Measurements from ENCODE around the gene KIRREL3. TPM values are rescaled to one million over a fixed set of nuclear protein-coding genes. Genes with fewer than 3 reads are reported as not detected.

The KIRREL3 gene
- total and polyA plus RNA-seq, 2 of the 8 experiments (the other 6 are each of a cell fraction or from before 2014, with no cell fraction given), result 0.29 to 0.32 TPM

DNA sequence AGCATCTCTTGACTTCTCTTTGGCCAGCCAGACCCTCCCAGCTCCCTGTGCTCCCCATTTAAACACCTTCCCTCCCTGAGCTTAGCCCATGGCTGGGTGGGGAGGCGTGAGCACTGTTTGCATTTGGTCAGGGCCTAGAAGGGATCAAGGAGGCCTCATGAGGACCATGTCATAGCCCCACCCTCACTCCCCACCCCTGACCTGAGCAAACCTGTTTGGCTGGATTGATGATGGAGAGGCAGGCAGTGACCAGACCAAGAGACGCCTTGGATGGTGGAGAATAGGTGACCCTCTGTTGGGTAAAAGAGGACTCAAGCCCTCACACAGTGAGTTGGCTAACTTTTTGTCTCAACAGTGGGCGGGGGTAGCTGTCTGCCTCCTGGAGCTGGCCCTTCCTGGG is 595.2 kb downstream of the KIRREL3 start:
- no peak overlapping the region for H3K9ac ChIP-seq (replicated peaks in 1 of 4; ENCODE audit: extremely low read depth in 1 of 4, low read depth in 3 of 4, low read length in 3 of 4)
- 93% methylated on average over 3 of the region's 3 CpGs; no CpG with 5 or more reads in 1 of the 2 experiments for WGBS, 2 experiments (ENCODE audit: extremely low coverage in 1 of 2, insufficient coverage in 1 of 2, insufficient read length in 1 of 2, insufficient replicate concordance in 2 of 2, low coverage in 1 of 2, low lambda C conversion rate in 2 of 2, missing lambda C conversion rate in 1 of 2)
- no peak overlapping the region for H3K18ac ChIP-seq (ENCODE audit: extremely low read depth, low read length)
- H2BK20ac ChIP-seq (ENCODE audit: low read length), result no peak overlapping the region
- H2BK15ac ChIP-seq (ENCODE audit: low read length), result no peak overlapping the region
- H3K27me3 ChIP-seq (replicated peaks in 1 of 4; ENCODE audit: control insufficient read depth in 3 of 4, extremely low read depth in 1 of 4, insufficient read depth in 3 of 4, low read length in 3 of 4), result no peaks in the 10 kb centered on the region
- H3K14ac ChIP-seq (ENCODE audit: insufficient read length), result no peak overlapping the region
- H3K23ac ChIP-seq (ENCODE audit: insufficient read length), result no peak overlapping the region
- no peak overlapping the region for H2BK120ac ChIP-seq (replicated peaks; ENCODE audit: low read depth, low read length)
- ChIA-PET POLR2A (ENCODE audit: partially characterized antibody) (interaction anchor here (1.2 kb wide), 1 partner anchor 12 kb away, joined by 3 read pairs; no protein-coding TSS in a partner anchor), CTCF (ENCODE audit: partially characterized antibody) (interaction anchor here (3.5 kb wide), 1 partner anchor 94 kb away, joined by 12 read pairs; no protein-coding TSS in a partner anchor)
- no peaks in the 10 kb centered on the region for H3K79me2 ChIP-seq (ENCODE audit: control insufficient read depth in 1 of 2, insufficient read depth in 2 of 2, low read length in 2 of 2)
- H3K36me3 ChIP-seq (ENCODE audit: control insufficient read depth in 2 of 4, insufficient read depth in 4 of 4, low read length in 3 of 4), result peaks cover 0 to 4% (median 1%) of the 10 kb centered on the region in 4 experiments; a peak in 2 of 8 replicates
- no peaks in the 10 kb centered on the region for H3K23me2 ChIP-seq (ENCODE audit: low read depth, low read length)
- H3K4me2 ChIP-seq (ENCODE audit: insufficient read depth in 1 of 2, low read depth in 2 of 2, low read length in 2 of 2), result no peak overlapping the region
- H4K20me1 ChIP-seq (replicated peaks in 1 of 2; ENCODE audit: control insufficient read depth in 1 of 2, insufficient read depth in 2 of 2, low read length in 2 of 2), result no peaks in the 10 kb centered on the region
- FAIRE-seq (no peak), DNase-seq (ENCODE audit: low read depth in 1 of 2, low spot score in 2 of 2) (no peak)
- H2AK5ac ChIP-seq (ENCODE audit: low read depth, low read length), result no peak overlapping the region
- H3K4ac ChIP-seq (replicated peaks; ENCODE audit: insufficient read length, low read depth, low read length), result no peak overlapping the region
- H3K4me3 ChIP-seq (ENCODE audit: extremely low read depth in 1 of 4, insufficient read depth in 2 of 4, low read depth in 3 of 4, low read length in 4 of 4), result no peak overlapping the region
- H3K79me1 ChIP-seq (ENCODE audit: low read depth, low read length), result peaks cover 4% of the 10 kb centered on the region
- no peak overlapping the region for H4K5ac ChIP-seq (ENCODE audit: insufficient read length, low read depth, low read length)
- no peak overlapping the region for H3K27ac ChIP-seq (ENCODE audit: low read depth, low read length)
- H2BK5ac ChIP-seq (ENCODE audit: low read depth, low read length), result no peak overlapping the region
- peaks cover 2 to 15% (median 7%) of the 10 kb centered on the region in 4 experiments; a peak in 6 of 7 replicates for H3K4me1 ChIP-seq (replicated peaks in 1 of 4; ENCODE audit: control insufficient read depth in 3 of 4, insufficient read depth in 4 of 4, low read length in 3 of 4)
- H4K8ac ChIP-seq (ENCODE audit: extremely low read depth, insufficient read depth, low read length), result no peak overlapping the region
- no peak overlapping the region for H3K56ac ChIP-seq (replicated peaks; ENCODE audit: insufficient read length, low read depth, low read length)
- no peaks in the 10 kb centered on the region for H3K9me3 ChIP-seq (ENCODE audit: insufficient read depth in 2 of 2, low read depth in 1 of 2, low read length in 1 of 2)
- no peak overlapping the region for H2BK12ac ChIP-seq (ENCODE audit: low read depth, low read length)
- H2AFZ ChIP-seq (ENCODE audit: low read length), result no peak overlapping the region
- no peak overlapping the region for H4K91ac ChIP-seq (replicated peaks; ENCODE audit: insufficient read length, low read length)
- TF ChIP-seq TBP (IDR thresholded peaks at IDR 0.05; ENCODE audit: low read depth, low read length), result no peak
- TF ChIP-seq CTBP2 (IDR thresholded peaks at IDR 0.05; ENCODE audit: borderline replicate concordance, insufficient read depth, insufficient read length, low read length), result no peak
- no peak for TF ChIP-seq ATF2 (IDR thresholded peaks at IDR 0.05; ENCODE audit: low read length)
- TF ChIP-seq HDAC2 (IDR thresholded peaks at IDR 0.05; ENCODE audit: borderline replicate concordance in 1 of 2, low read depth in 2 of 2, low read length in 2 of 2), result no peak
- no peak for TF ChIP-seq RXRA (IDR thresholded peaks at IDR 0.05; ENCODE audit: insufficient read depth, low read depth, low read length)
- no peak for TF ChIP-seq PHF8 (conservative IDR thresholded peaks at IDR 0.05; ENCODE audit: low read depth, low read length)
- TF ChIP-seq NRF1 (IDR thresholded peaks at IDR 0.05; ENCODE audit: low read depth, low read length), result no peak
- no peak for TF ChIP-seq TAF7 (optimal IDR thresholded peaks at IDR 0.05; ENCODE audit: borderline replicate concordance, low read depth, low read length)
- TF ChIP-seq, protein P1, sequence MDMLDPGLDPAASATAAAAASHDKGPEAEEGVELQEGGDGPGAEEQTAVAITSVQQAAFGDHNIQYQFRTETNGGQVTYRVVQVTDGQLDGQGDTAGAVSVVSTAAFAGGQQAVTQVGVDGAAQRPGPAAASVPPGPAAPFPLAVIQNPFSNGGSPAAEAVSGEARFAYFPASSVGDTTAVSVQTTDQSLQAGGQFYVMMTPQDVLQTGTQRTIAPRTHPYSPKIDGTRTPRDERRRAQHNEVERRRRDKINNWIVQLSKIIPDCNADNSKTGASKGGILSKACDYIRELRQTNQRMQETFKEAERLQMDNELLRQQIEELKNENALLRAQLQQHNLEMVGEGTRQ (IDR thresholded peaks at IDR 0.05; ENCODE audit: low read length), result no peak
- TF ChIP-seq ZNF274 (IDR thresholded peaks at IDR 0.05; ENCODE audit: borderline replicate concordance, extremely low read depth, low read length), result no peak
- no peak for TF ChIP-seq POLR2A (IDR thresholded peaks at IDR 0.05; ENCODE audit: control extremely low read depth in 1 of 2, low read depth in 2 of 2, low read length in 2 of 2)

Data from H1 (cell line).